Femur (tissue), 1 donor: Measurements from ENCODE around the gene FAM76A.
"Not testable (repeated sequence)": the region's sequence is repeated elsewhere in the genome, so short reads cannot be mapped to it uniquely, and the experiment has no call there.

Experiments used
- DNase-seq: peaks from one replicate; pipeline ENCODE4 v3.0.0-alpha.2; 2017

Gene FAM76A

DNA sequence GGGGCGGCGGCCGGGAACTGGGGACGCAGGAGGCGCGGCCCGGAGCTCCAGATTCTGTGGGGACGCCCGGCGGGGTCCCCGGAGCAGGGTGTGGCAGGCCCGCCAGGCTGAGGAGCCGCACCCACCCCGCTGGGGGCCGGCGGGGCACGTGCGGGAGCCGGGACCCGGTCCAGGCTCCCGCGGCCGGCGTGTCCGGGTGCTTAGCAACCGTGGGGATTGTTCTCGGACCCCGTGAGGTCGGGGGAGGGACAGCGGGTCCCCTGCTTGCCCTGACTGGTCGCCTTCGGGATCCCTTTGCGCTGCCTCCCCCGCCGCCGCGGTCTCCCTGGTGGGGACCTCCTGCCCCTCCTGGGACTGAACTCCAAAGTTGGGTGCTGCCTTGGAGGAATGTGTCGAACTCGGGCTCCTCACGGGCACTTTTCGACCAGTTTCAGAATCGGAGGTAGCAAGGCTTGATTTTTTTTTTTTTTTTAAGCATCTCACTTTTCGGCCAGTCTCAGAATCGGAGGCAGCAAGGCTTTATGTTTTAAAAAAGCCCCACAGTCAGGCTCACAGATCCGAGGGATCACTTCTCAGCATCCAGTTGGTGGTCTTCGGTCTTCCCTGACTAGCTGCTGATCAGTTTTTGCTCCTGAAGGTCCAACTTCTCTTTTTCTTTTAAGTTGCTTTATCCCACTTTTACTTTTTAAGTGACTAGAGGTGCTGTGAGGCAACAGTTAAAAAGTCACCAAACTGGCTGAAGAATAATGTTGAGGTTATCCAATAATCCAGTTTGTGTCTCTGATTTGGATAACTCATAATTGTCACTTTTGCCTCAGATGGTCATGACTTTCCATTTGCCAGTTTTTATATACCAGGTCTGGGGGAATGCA, 648 bp downstream of the FAM76A start:
- DNase-seq: peak; percentile 71

- DNase-seq: no peak
These were observed 1.4 kb downstream of the FAM76A start for GRCh38 chr1:27727126-27727525.

DNA sequence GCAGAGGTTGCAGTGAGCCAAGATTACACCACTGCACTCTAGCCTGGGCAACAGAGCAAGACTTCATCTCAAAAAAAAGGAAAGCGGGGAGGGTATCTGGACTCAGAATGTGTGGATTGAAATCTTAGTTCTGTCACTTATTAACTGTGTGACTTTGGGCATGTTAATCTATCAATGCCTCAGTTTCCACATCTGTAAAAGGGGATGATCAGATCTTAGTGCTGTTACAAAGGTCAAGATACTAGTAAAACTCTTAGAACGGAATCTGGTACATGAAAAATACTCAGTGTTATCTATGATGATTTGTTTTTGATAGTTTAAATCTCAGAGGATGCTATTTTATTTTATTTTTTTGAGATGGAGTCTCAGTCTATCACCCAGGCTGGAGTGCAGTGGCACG, 10.5 kb downstream of the FAM76A start:
- DNase-seq: no peak

- no peak for DNase-seq
These were observed 15.4 kb downstream of the FAM76A start for GRCh38 chr1:27741121-27741520.

DNA sequence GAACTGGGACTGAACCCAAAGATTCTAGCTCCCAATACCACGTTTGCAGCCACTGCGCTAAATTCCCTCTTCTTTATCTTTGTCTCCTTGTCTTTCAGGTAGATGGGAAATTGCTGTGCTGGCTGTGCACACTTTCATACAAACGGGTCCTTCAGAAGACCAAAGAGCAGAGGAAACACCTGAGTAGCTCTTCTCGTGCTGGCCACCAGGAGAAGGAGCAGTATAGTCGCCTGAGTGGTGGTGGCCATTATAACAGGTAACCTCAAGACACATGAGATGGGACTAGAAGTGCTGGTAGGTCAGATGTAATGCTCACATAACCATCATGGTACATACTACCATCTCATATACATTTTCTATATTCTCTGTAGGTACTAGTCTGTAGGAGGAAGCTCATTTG, 18.8 kb downstream of the FAM76A start:
- no peak for DNase-seq

DNA sequence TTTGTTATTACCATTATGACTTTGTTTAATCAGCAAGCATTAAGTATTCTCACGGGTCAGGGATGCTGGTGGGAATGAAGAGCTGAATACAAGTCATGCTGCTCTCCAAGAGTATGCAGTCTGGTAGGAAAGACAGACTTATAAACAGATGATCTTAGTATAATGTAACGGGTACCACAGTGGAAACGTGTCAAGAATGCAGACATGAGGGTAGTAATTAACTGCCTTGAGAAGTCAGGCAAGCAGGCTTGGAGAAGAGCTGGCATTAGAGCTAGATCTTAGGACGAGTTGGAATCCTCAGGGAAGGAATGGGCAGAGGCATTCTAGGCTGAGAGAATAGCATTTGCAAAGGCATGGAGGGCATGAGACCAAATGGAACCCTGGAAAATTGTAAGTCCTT, 19.7 kb downstream of the FAM76A start:
- no peak for DNase-seq

DNA sequence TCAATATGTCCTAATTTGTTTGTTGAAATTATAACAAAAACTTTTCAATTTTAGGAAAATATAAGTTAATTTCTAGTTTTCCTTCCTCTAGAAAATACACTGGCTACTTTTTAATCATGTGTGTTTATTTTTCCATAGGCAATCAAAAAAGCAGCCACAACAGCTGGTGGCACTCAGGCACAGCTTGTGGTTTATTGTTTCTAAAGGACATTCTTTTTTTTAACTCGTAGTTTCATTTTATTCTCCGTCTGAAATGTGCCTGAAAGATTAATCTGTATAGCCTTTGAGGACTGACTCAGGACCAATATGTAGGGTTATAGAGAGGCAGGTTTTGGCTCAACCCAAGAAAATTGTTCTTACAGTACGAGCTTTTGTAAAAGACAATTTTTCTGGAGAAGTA, 26.6 kb downstream of the FAM76A start:
- DNase-seq: no peak

DNA sequence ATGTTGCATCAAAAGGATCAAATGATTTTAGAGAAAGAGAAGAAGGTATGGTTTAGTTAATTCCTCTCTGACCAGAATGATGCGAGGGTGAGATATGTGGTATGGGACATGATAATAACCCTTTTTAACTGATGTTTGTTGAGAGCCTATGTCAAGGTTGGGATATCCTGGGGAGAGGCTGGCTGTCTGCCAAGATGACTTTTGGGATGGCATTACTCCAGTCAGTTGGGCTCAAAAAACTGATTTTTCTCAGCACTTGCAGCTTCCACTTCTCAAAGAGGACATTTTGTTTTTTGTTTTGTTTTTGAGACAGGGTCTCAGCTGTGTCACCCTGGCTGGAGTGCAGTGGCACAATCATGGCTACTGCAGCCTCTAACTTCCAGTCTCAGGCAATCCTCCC, 29.5 kb downstream of the FAM76A start:
- no peak for DNase-seq

- no peak for DNase-seq
These were observed 30.1 kb downstream of the FAM76A start for GRCh38 chr1:27755865-27756264.

DNA sequence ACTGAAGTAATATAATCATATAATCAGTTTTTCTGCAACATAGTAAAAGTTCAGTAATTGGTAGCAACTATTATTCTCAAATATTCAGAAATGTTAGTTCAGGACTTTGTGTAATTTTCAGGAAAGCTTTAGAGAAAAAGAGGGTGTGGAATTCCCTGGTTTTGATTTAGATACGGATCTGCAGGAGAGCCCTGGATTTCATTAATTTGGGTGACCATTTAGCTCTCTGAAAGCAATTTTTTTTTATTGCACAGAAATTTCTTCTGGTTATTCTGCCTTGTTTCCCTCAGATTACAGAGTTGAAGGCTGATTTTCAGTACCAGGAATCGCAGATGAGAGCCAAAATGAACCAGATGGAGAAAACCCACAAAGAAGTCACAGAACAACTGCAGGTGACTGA, 33.5 kb downstream of the FAM76A start:
- DNase-seq: no peak

- DNase-seq: no peak
These were observed 34.7 kb downstream of the FAM76A start for GRCh38 chr1:27760426-27760825.

- no peak for DNase-seq
These were observed 36.3 kb downstream of the FAM76A start for GRCh38 chr1:27762033-27762432.

DNA sequence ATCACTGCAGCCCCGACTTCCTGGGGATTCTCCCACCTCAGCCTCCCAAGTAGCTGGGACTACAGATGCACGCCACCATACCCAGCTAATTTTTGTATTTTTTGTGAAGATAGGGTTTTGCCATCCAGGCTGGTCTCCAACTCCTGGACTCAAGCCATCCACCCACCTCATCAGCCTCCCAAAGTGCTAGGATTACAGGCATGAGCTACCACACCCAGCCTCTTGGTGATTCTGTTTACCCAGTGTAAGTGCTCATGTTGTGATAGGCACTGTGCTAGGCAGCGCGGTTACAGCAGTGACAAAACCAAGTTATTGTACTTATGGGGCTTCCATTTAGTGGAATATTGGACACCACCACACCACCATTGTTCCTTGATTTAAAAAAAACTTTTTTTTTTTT, 37.6 kb downstream of the FAM76A start:
- no peak for DNase-seq

DNA sequence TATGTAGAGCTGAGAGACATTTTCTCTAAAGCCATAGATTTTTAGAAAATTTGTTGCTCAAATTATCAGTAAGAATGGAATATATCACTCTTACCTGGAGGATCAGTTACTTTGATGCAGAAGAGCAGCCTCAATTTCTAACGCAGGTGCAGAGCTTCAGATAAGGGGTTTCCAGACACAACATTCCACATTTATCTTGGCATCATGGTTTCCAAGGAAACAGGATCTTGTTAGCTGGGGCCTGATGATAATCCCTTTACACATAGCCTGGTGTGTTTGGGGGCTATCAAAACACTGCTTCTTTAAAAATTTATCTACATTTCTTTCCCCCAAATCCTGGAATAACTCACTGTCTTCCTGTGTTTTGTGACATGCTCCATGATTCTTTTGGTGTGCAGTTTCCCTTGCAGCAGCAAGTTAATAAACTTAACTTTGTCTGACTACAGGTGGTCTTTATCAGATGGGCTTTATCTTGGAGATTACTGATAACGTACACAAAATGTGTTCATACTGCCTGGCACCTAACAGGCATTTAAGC, 44.6 kb downstream of the FAM76A start:
- no peak for DNase-seq

DNA sequence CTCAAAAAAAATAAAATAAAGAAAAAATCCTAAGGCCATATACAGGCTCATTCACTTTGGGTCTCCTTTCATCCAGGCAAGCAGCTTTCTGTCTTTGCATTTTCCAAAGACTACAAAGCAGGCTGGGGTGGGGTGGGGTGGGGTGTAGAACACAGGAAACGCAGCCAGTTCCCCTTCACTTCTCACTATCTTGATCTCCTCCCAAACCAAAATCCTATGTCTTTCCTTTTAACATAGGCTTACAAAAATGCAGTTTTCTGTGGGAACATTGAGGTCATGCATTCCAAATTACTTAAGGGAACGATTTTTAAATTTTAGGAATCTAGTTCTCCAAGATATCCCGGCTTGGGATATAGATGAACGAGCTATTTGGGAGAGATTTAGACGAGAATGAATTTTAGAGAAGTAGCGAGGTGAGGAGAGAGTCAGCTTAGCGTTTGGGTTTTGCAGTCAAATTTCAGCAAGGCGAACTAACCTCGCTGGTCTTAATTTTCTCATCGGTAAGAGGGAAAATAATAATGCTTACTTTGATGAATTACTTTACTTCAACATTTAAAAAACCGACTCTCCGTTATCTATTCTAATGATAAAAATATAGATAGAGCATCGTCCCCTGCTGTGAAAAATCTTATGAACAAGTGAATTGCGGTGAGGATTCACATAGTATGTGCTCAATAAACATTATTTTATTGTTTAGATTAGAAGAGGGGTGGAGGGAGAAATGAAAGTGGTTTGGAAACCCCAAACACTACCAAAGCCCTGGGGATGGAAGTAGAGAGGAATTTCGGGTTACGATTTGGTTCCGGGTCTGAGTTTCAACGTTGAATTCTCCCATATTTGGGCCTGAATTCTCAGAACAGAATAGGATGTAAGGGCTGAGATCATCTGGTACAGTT, 46.5 kb downstream of the FAM76A start:
- DNase-seq: peak; percentile 52

GRCh38 chr1:27772932-27773825, 47.4 kb downstream of the FAM76A start, which contains the start of gene STX12:
Gene STX12, plus strand, starts transcription at chr1:27773219. Its CDS starts 89 bp downstream, at chr1:27773308.
- peak; percentile 99 for DNase-seq

DNA sequence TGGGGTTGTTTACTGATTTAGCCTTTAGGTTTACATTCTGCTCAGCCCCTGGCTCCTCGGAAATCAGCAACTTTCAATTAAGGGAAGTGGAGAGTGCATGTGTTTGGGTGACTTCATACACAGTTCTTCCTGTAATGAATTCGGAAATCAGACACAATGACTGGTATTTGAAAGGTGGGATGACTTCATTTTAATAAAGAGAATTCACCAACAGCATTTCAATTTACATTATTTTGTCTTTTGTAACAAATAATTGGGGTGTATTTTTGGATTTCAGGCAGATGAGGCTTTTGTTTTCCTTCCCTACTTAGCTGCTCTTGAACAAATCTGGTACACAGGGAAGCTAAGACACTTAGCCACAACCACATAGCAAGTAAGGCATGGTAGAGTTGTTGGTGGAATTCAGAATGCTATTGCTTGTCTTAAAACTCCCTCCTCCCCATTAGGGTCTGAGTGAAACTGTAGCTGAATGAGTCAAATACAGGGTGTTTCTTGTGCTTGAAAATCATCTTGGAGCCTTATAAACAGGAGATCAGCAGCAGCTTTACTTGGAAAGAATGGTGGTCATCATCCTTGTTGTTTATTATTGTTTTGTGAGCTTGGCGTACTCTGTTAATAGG, 48.2 kb downstream of the FAM76A start:
- no peak for DNase-seq

GRCh38 chr1:27774654-27775053, 48.9 kb downstream of the FAM76A start:
- DNase-seq: no peak

DNA sequence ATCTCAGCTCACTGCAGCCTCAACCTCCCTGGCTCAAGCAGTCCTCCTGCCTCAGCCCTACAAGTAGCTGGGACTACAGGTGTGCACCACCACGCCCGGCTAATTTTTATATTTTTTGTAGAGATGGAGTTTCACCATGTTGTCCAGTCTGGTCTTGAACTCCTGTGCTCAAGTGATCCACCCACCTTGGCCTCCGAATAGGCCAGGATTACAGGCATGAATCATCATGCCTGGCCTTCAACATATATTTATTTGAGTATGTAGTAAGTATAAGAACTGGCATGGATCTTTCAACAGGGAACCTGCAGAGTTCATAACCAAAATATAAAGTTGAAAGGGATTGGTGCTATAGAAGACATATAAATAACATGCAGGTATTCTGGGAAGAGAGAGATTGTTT, 49.6 kb downstream of the FAM76A start:
- not testable (repeated sequence) for DNase-seq

GRCh38 chr1:27776276-27776675, 50.5 kb downstream of the FAM76A start:
- not testable (repeated sequence) for DNase-seq

GRCh38 chr1:27778056-27778455, 52.3 kb downstream of the FAM76A start:
- DNase-seq: no peak

DNA sequence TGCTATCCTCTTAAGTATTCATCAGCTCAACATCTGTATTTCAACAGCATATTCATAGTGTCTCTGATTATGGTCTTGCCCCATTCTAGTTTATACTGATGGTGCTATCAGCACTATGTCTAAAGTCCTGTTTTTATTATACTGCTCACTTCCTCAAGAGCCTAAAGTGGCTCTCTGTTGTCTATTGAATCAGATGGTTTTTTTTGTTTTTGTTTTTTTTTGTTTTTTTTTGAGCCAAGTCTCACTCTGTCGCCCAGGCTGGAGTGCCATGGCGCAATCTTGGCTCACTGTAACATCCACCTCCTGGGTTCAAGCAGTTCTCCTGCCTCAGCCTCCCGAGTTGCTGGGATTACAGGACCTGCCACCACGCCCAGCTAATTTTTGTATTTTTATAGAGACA, 53.4 kb downstream of the FAM76A start:
- DNase-seq: no peak
